Testis (tissue), 3 donors: ENCODE data around the gene SMAP2. TPM values are rescaled to one million over a fixed set of nuclear protein-coding genes. Genes with fewer than 3 reads are reported as not detected.

Experiments
- DNase-seq: peaks from one replicate; pipeline ENCODE4 v3.0.0-alpha.2; 2019
- H3K27ac ChIP-seq, 2 donors: fragments of 200-600 bp; sonication (generic); one replicate each; pipeline ENCODE4 v1.5.1; 2019
- H3K27me3 ChIP-seq: fragments of 200-600 bp; sonication (generic); one replicate; pipeline ENCODE4 v1.5.1; 2019
- H3K36me3 ChIP-seq: fragments of 200-600 bp; sonication (generic); one replicate; pipeline ENCODE4 v1.5.1; 2017; ENCODE audit warnings: low read depth; ENCODE audit errors: missing control alignments
- H3K4me1 ChIP-seq: fragments of 200-600 bp; sonication (generic); one replicate; pipeline ENCODE4 v1.5.1; 2019
- H3K4me3 ChIP-seq, 2 donors: fragments of 200-600 bp; sonication (generic); one replicate each; pipeline ENCODE4 v1.5.1; 2017 to 2019
- H3K9me3 ChIP-seq: fragments of 200-600 bp; sonication (generic); one replicate; pipeline ENCODE4 v1.5.1; 2017
- POLR2A ChIP-seq: fragments of 450-650 bp; IDR thresholded peaks from one replicate; pipeline ENCODE4 v1.6.1; 2017; ENCODE audit warnings: antibody characterized with exemption, mild to moderate bottlenecking, moderate library complexity
- WGBS, 2 donors: methylation state at CpG; one replicate each; pipeline ENCODE4 v1.1.5; 2018; 5-methylcytosine and 5-hydroxymethylcytosine counted together
- intact Hi-C: fragments of 100-400 bp; cut with DNase I; formaldehyde crosslinking; loops from one replicate; pipeline ENCODE4 v1.15.1; 2023; ENCODE audit warnings: low total_unique reads
- polyA plus RNA-seq: library from polyadenylated mRNA; stranded (reverse); fragments of 350-450 nt; fragmentation: Illumina TruSeq; extraction: RNeasy Lipid Tissue Mini Kit (QIAGEN cat#74804); gene quantifications from one replicate; pipeline ENCODE4 v1.2.3, GENCODE V29; 2014; ENCODE audit warnings: low read depth, low replicate concordance; ENCODE audit not compliant: insufficient read depth
- total RNA-seq, 2 donors: library from RNA; depleted of rRNA; stranded (reverse); fragments of >200 nt; gene quantifications; one replicate each; pipeline ENCODE4 v1.2.3, GENCODE V29; 2016
- TF ChIP-seq, protein P1 (sequence below), 3 experiments: fragments of 450-650 bp in 2 of 3; fragments of 200-600 bp in 1 of 3; sonication (generic) in 1 of 3; IDR thresholded peaks; one replicate each; pipeline ENCODE4 v1.5.1; 2016 to 2019; ENCODE audit warnings: antibody characterized with exemption in 3 of 3, mild to moderate bottlenecking in 2 of 3, moderate library complexity in 1 of 3

SMAP2 gene
- total and polyA plus RNA-seq, 3 donors from 2014 or later: 23.0 to 44.3 (median 27.1) TPM

DNA sequence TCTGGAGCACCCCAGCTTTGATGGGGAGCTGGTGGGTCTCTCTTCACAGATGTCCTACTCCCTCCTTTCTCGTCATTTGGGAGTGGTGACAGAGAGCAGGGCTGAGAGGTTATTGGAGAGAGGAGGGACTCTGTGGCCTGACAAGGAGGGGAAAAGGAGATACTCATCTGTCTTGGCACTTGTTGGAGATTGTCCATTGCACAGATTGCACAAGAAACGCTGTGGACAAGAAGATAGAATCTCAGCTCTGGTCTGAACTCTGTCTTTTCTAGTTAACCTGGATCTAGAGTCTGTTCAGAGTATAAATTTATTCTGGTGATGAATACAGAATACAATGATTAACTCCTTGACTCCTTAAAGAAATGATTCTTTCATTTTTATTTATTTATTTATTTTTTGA lies 22.4 kb upstream of the SMAP2 start:
- intact Hi-C loops: no loop called here
- H3K4me1 ChIP-seq: no peaks in the 10 kb centered on the region

DNA sequence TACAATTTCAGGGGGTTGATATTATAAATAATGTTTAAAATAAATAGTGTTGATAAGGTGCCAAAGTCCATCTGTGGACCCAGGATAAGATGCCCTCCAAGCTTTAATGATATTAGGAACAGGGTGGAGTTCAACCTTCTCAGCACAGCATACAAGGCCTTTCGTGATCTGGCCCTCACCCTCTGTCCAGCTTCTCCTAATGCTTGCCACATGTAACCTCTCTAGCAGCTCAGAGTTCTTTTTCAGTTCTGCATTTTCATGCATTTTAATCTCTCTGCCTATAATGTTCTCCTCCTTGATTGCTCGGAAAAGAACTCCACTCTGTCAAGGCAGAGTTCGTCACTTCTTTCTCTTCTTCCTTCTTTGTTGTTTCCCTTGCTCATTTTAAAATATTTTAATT lies 21.4 kb upstream of the SMAP2 start:
- Histone ChIP-seq H3K4me3 (no peak overlapping the region), H3K9me3 (no peaks in the 10 kb centered on the region), H3K36me3 (no peaks in the 10 kb centered on the region), H3K27me3 (no peaks in the 10 kb centered on the region), H3K4me1 (no peaks in the 10 kb centered on the region), H3K27ac (no peak overlapping the region)
- no peak for TF ChIP-seq POLR2A
- TF ChIP-seq, protein P1, sequence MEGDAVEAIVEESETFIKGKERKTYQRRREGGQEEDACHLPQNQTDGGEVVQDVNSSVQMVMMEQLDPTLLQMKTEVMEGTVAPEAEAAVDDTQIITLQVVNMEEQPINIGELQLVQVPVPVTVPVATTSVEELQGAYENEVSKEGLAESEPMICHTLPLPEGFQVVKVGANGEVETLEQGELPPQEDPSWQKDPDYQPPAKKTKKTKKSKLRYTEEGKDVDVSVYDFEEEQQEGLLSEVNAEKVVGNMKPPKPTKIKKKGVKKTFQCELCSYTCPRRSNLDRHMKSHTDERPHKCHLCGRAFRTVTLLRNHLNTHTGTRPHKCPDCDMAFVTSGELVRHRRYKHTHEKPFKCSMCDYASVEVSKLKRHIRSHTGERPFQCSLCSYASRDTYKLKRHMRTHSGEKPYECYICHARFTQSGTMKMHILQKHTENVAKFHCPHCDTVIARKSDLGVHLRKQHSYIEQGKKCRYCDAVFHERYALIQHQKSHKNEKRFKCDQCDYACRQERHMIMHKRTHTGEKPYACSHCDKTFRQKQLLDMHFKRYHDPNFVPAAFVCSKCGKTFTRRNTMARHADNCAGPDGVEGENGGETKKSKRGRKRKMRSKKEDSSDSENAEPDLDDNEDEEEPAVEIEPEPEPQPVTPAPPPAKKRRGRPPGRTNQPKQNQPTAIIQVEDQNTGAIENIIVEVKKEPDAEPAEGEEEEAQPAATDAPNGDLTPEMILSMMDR (IDR thresholded peaks at IDR 0.05): no peak
- WGBS, 2 donors: 72 to 85% methylated on average over 3 of the region's 3 CpGs
- intact Hi-C loops: no loop called here
- DNase-seq: no peak

More for the DNA sequence above, 22.4 kb upstream of the SMAP2 start:
- TF ChIP-seq, protein P1 (IDR thresholded peaks at IDR 0.05): no peak
- TF ChIP-seq POLR2A: no peak
- H3K27ac ChIP-seq: no peak overlapping the region
- H3K9me3 ChIP-seq: no peaks in the 10 kb centered on the region
- 72 to 88% methylated on average over 2 of the region's 2 CpGs for whole genome bisulfite sequencing, 2 donors
- DNase-seq: no peak
- H3K4me3 ChIP-seq: no peak overlapping the region
- H3K27me3 ChIP-seq: no peaks in the 10 kb centered on the region
- no peaks in the 10 kb centered on the region for H3K36me3 ChIP-seq

- no peaks in the 10 kb centered on the region for H3K27me3 ChIP-seq
These were observed 20.4 kb upstream of the SMAP2 start for GRCh38 chr1:40353082-40353481.

DNA sequence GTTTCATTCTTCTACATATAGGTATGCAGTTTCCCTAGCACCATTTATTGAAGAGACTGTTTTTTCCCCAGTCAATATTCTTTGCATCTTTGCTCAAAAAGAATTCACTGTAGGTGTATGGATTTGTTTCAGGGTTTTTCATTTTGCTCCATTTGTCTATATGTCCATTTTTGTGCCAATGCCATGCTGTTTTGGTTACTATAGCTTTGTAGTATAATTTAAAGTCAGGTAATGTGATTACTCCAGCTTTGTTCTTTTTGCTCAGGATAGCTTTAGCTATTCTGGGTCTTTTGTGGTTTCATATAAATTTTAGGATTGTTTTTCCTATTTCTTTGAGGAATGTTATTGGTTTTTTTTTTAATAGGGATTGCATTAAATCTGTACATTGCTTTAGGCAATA lies 15.9 kb upstream of the SMAP2 start:
- Histone ChIP-seq H3K27ac (no peak overlapping the region), H3K36me3 (no peaks in the 10 kb centered on the region), H3K9me3 (no peaks in the 10 kb centered on the region), H3K27me3 (no peaks in the 10 kb centered on the region), H3K4me3 (no peak overlapping the region), H3K4me1 (no peaks in the 10 kb centered on the region)
- DNase-seq: no peak
- intact Hi-C loops: no loop called here
- TF ChIP-seq, protein P1 (IDR thresholded peaks at IDR 0.05): no peak
- no peak for TF ChIP-seq POLR2A

More at GRCh38 chr1:40353082-40353481, 20.4 kb upstream of the SMAP2 start:
- H3K9me3 ChIP-seq: no peaks in the 10 kb centered on the region
- no peaks in the 10 kb centered on the region for H3K4me1 ChIP-seq
- intact Hi-C loops: no loop called here
- 91 to 92% methylated on average over 3 of the region's 3 CpGs for WGBS, 2 donors
- H3K36me3 ChIP-seq: no peaks in the 10 kb centered on the region
- no peak overlapping the region for H3K27ac ChIP-seq
- no peak overlapping the region for H3K4me3 ChIP-seq
- TF ChIP-seq, protein P1 (IDR thresholded peaks at IDR 0.05): no peak
- TF ChIP-seq POLR2A: no peak
- no peak for DNase-seq

- H3K9me3 ChIP-seq: no peaks in the 10 kb centered on the region
- no peaks in the 10 kb centered on the region for H3K4me1 ChIP-seq
- intact Hi-C loops: no loop called here
These were observed 12.9 kb upstream of the SMAP2 start for GRCh38 chr1:40360631-40361030.

More at GRCh38 chr1:40360631-40361030, 12.9 kb upstream of the SMAP2 start:
- no peak for DNase-seq
- H3K27ac ChIP-seq: no peak overlapping the region
- no peaks in the 10 kb centered on the region for H3K27me3 ChIP-seq
- H3K4me3 ChIP-seq: no peak overlapping the region
- TF ChIP-seq, protein P1 (IDR thresholded peaks at IDR 0.05): no peak
- no peak for TF ChIP-seq POLR2A
- H3K36me3 ChIP-seq: no peaks in the 10 kb centered on the region
